H1 (cell line): Measurements from ENCODE around the gene ADGRL3. TPM values are rescaled to one million over a fixed set of nuclear protein-coding genes. Genes with fewer than 3 reads are reported as not detected.

ENCODE experiments used
- CTCF ChIA-PET: fragments of 300-600 bp; sonication (Branson Sonifier 250); formaldehyde crosslinking; loops from one replicate; lab custom pipeline; 2021; ENCODE audit not compliant: partially characterized antibody; lab: Charles Lee
- POLR2A ChIA-PET: fragments of 300-600 bp; sonication (Branson Sonifier 250); formaldehyde crosslinking; loops from one replicate; lab custom pipeline; 2021; ENCODE audit warnings: inconsistent platforms; ENCODE audit not compliant: partially characterized antibody; lab: Charles Lee
- DNase-seq, 2 experiments: peaks; one replicate each; pipeline versions ENCODE4 v3.0.0 to v3.0.0-alpha.2; 2010 to 2022; ENCODE audit warnings: low spot score in 2 of 2, low read depth in 1 of 2, mixed read lengths in 1 of 2
- FAIRE-seq: peaks from 2 replicates; lab custom pipeline; 2011; peaks lifted over from hg19 to GRCh38; lab: Jason Lieb, UNC
- H2AFZ ChIP-seq: 2 replicates; pipeline ENCODE4 v1.8.1; 2012; ENCODE audit warnings: low read length, inconsistent platforms
- H2AK5ac ChIP-seq: 2 replicates; pipeline ENCODE4 v1.6.1; 2013; ENCODE audit warnings: low read depth, low read length
- H2BK120ac ChIP-seq: replicated peaks from 2 replicates; pipeline ENCODE3; 2013; ENCODE audit warnings: low read depth, low read length, inconsistent platforms
- H2BK12ac ChIP-seq: 2 replicates; pipeline ENCODE4 v1.6.1; 2013; ENCODE audit warnings: low read depth, low read length
- H2BK15ac ChIP-seq: 2 replicates; pipeline ENCODE4 v1.6.1; 2013; ENCODE audit warnings: low read length
- H2BK20ac ChIP-seq: 2 replicates; pipeline ENCODE4 v1.6.1; 2013; ENCODE audit warnings: low read length
- H2BK5ac ChIP-seq: 2 replicates; pipeline ENCODE4 v1.6.1; 2013; ENCODE audit warnings: low read depth, low read length
- H3K14ac ChIP-seq: 2 replicates; pipeline ENCODE4 v1.6.1; 2013; ENCODE audit warnings: inconsistent platforms; ENCODE audit not compliant: insufficient read length
- H3K18ac ChIP-seq: 2 replicates; pipeline ENCODE4 v1.6.1; 2013; ENCODE audit warnings: low read length; ENCODE audit errors: extremely low read depth
- H3K23ac ChIP-seq: 2 replicates; pipeline ENCODE4 v1.6.1; 2013; ENCODE audit warnings: inconsistent platforms; ENCODE audit not compliant: insufficient read length
- H3K23me2 ChIP-seq: 2 replicates; pipeline ENCODE4 v1.6.1; 2013; ENCODE audit warnings: low read depth, low read length
- H3K27ac ChIP-seq: 2 replicates; pipeline ENCODE4 v1.6.1; 2011; ENCODE audit warnings: low read depth, low read length, inconsistent platforms
- H3K27me3 ChIP-seq, 4 experiments: replicated peaks in 1 of 4; 1 replicate in 1 of 4; 2 replicates in 3 of 4; pipeline versions ENCODE4 v1.6.1 to v1.8.1; 2011 to 2013; ENCODE audit warnings: low read length in 3 of 4, mild to moderate bottlenecking in 3 of 4, inconsistent platforms in 2 of 4, mixed read lengths in 2 of 4, moderate library complexity in 1 of 4; ENCODE audit not compliant: control insufficient read depth in 3 of 4, insufficient read depth in 3 of 4; ENCODE audit errors: extremely low read depth in 1 of 4
- H3K36me3 ChIP-seq, 4 experiments: 2 replicates each; pipeline versions ENCODE4 v1.6.1 to v1.8.1; 2011 to 2013; ENCODE audit warnings: mild to moderate bottlenecking in 4 of 4, low read length in 3 of 4, moderate library complexity in 2 of 4, control low read depth in 1 of 4, inconsistent platforms in 1 of 4; ENCODE audit not compliant: insufficient read depth in 4 of 4, control insufficient read depth in 2 of 4
- H3K4ac ChIP-seq: replicated peaks from 2 replicates; pipeline ENCODE3; 2013; ENCODE audit warnings: low read length, low read depth, mixed read lengths, inconsistent platforms; ENCODE audit not compliant: insufficient read length
- H3K4me1 ChIP-seq, 4 experiments: replicated peaks in 1 of 4; 1 replicate in 1 of 4; 2 replicates in 3 of 4; pipeline versions ENCODE4 v1.6.1 to v1.8.1; 2011 to 2013; ENCODE audit warnings: low read length in 3 of 4, inconsistent platforms in 2 of 4, mixed read lengths in 1 of 4; ENCODE audit not compliant: insufficient read depth in 4 of 4, control insufficient read depth in 3 of 4
- H3K4me2 ChIP-seq, 2 experiments: 2 replicates each; pipeline versions ENCODE4 v1.6.1 to v1.8.1; 2011 to 2013; ENCODE audit warnings: low read depth in 2 of 2, low read length in 2 of 2, control low read depth in 1 of 2, inconsistent platforms in 1 of 2, mild to moderate bottlenecking in 1 of 2; ENCODE audit not compliant: insufficient read depth in 1 of 2
- H3K4me3 ChIP-seq, 4 experiments: fragments of 200-600, 300-600 bp in 1 of 4; sonication (generic), shearing (Covaris generic), sonication (Bioruptor Twin) in 1 of 4; 2 replicates each; pipeline versions ENCODE4 v1.5.1 to v1.8.1; 2011 to 2016; ENCODE audit warnings: low read length in 4 of 4, low read depth in 3 of 4, control low read depth in 2 of 4, inconsistent platforms in 2 of 4, mild to moderate bottlenecking in 2 of 4, mixed read lengths in 1 of 4, moderate library complexity in 1 of 4; ENCODE audit not compliant: insufficient read depth in 2 of 4; ENCODE audit errors: extremely low read depth in 1 of 4
- H3K56ac ChIP-seq: replicated peaks from 2 replicates; pipeline ENCODE3; 2013; ENCODE audit warnings: low read depth, mild to moderate bottlenecking, mixed read lengths, low read length, inconsistent platforms; ENCODE audit not compliant: insufficient read length
- H3K79me1 ChIP-seq: 2 replicates; pipeline ENCODE4 v1.6.1; 2013; ENCODE audit warnings: low read depth, low read length, control low read depth
- H3K79me2 ChIP-seq, 2 experiments: 2 replicates each; pipeline versions ENCODE4 v1.6.1 to v1.8.1; 2012 to 2013; ENCODE audit warnings: low read length in 2 of 2, mild to moderate bottlenecking in 2 of 2, inconsistent platforms in 1 of 2; ENCODE audit not compliant: insufficient read depth in 2 of 2, control insufficient read depth in 1 of 2
- H3K9ac ChIP-seq, 4 experiments: replicated peaks in 1 of 4; 1 replicate in 1 of 4; 2 replicates in 3 of 4; pipeline versions ENCODE4 v1.6.1 to v1.8.1; 2011 to 2013; ENCODE audit warnings: low read depth in 3 of 4, low read length in 3 of 4, control low read depth in 2 of 4, mild to moderate bottlenecking in 2 of 4, moderate library complexity in 2 of 4, inconsistent platforms in 1 of 4; ENCODE audit errors: extremely low read depth in 1 of 4
- H3K9me3 ChIP-seq, 2 experiments: 2 replicates each; pipeline versions ENCODE4 v1.6.1 to v1.8.1; 2012 to 2013; ENCODE audit warnings: mild to moderate bottlenecking in 2 of 2, moderate library complexity in 2 of 2, control low read depth in 1 of 2, inconsistent platforms in 1 of 2, low read depth in 1 of 2, low read length in 1 of 2, mixed read lengths in 1 of 2; ENCODE audit not compliant: insufficient read depth in 2 of 2
- H4K20me1 ChIP-seq, 2 experiments: replicated peaks in 1 of 2; 2 replicates each; pipeline versions ENCODE3 to v1.8.1; 2011 to 2013; ENCODE audit warnings: inconsistent platforms in 2 of 2, low read length in 2 of 2, mild to moderate bottlenecking in 1 of 2; ENCODE audit not compliant: insufficient read depth in 2 of 2, control insufficient read depth in 1 of 2
- H4K5ac ChIP-seq: 2 replicates; pipeline ENCODE4 v1.6.1; 2013; ENCODE audit warnings: low read length, low read depth, mixed read lengths, inconsistent platforms; ENCODE audit not compliant: insufficient read length
- H4K8ac ChIP-seq: 2 replicates; pipeline ENCODE4 v1.8.0; 2013; ENCODE audit warnings: mild to moderate bottlenecking, moderate library complexity, low read length, inconsistent platforms; ENCODE audit not compliant: insufficient read depth; ENCODE audit errors: extremely low read depth
- H4K91ac ChIP-seq: replicated peaks from 2 replicates; pipeline ENCODE3; 2013; ENCODE audit warnings: low read length, mixed read lengths, inconsistent platforms; ENCODE audit not compliant: insufficient read length
- JUND ChIP-seq: IDR thresholded peaks from 2 replicates; pipeline ENCODE4 v1.6.1; 2011; ENCODE audit warnings: mild to moderate bottlenecking, improper control_type of control experiment, low read length
- WGBS, 2 experiments: shearing (Covaris generic) in 1 of 2; methylation state at CpG; one replicate each; pipeline versions ENCODE4 v1.1.6 to v1.1.7; 2013 to 2015; ENCODE audit warnings: low lambda C conversion rate in 2 of 2, mixed read lengths in 2 of 2, inconsistent platforms in 1 of 2, low coverage in 1 of 2, missing lambda C conversion rate in 1 of 2; ENCODE audit not compliant: insufficient replicate concordance in 2 of 2, insufficient coverage in 1 of 2, insufficient read length in 1 of 2; ENCODE audit errors: extremely low coverage in 1 of 2, missing lambda C conversion rate in 1 of 2; 5-methylcytosine and 5-hydroxymethylcytosine counted together
- polyA plus RNA-seq, 7 experiments: library from polyadenylated mRNA; depleted of rRNA in 3 of 7; stranded (reverse) in 5 of 7; unstranded in 2 of 7; fragments of >200 nt in 5 of 7; fragments of 200-250 nt in 2 of 7; gene quantifications; 1 replicate in 5 of 7; 2 replicates in 1 of 7; 4 replicates in 1 of 7; pipeline versions ENCODE4 v1.2.1 to v1.2.3, GENCODE V29; 2011 to 2013; ENCODE audit warnings: missing spikeins in 2 of 7, mixed read lengths in 2 of 7
- total RNA-seq: library from RNA; stranded (reverse); fragmentation: NEBNext Ultra II Directional; extraction: Animal tissue kit (Norgen Biotek cat#: 25700); gene quantifications from 2 replicates; pipeline ENCODE4 v1.2.1, GENCODE V29; 2021
- TF ChIP-seq, protein P1 (sequence below): IDR thresholded peaks from 2 replicates; pipeline ENCODE4 v1.6.1; 2011; ENCODE audit warnings: low read depth, mild to moderate bottlenecking, low read length; ENCODE audit not compliant: insufficient read depth

Gene ADGRL3
- total and polyA plus RNA-seq, 2 of the 8 experiments (the other 6 are each of a cell fraction or from before 2014, with no cell fraction given): 6.6 to 13.0 TPM

DNA sequence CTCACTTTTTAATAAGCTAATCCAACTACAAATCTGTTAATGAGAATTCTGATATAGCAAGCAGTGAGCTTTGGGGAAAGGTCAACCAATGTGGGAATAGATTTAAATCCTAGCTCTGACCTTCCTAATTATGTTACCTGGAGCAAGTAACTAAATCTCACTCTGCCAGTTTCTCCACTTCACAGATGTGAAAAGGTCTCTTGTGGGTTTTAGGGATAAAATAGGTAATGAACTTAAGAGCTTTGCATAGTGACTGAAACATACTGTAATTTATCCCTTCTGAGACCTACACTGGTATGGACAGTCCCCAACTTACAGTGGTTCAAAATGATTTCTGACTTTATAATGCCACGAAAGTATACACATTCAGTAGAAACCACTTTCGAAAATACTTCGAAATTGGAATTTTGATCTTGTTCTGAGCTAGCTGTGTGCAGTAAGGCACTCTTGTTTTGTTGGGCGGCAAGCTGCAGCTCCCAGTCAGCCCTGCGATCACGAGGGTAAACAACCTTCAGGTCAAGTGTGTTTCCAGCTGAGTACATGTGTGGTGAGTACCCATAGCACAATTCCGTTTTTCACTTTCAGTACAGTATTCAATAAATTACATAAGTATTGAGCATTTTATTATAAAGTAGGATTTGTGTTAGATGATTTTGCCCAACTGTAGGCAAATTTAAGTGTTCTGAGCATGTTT is 93.7 kb downstream of the ADGRL3 start:
- peaks cover 0 to 6% (median 2%) of the 10 kb centered on the region in 4 experiments; a peak in 2 of 7 replicates for H3K4me1 ChIP-seq
- no peak overlapping the region for H3K4me2 ChIP-seq
- no peak overlapping the region for H4K8ac ChIP-seq
- ChIA-PET POLR2A (interaction anchor here (1.0 to 1.5 kb wide), 3 partner anchors 10 to 24 kb away, joined by 3 to 4 read pairs (median 4); no protein-coding TSS in a partner anchor), CTCF (interaction anchor here (0.9 to 2.0 kb wide), 3 partner anchors 26 to 447 kb away, joined by 3 to 4 read pairs (median 3); no protein-coding TSS in a partner anchor)
- TF ChIP-seq JUND: no peak
- TF ChIP-seq, protein P1, sequence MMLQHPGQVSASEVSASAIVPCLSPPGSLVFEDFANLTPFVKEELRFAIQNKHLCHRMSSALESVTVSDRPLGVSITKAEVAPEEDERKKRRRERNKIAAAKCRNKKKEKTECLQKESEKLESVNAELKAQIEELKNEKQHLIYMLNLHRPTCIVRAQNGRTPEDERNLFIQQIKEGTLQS: no peak
- no peaks in the 10 kb centered on the region; the same call in 1 of the 2 replicates for H3K23me2 ChIP-seq
- no peak overlapping the region for H3K18ac ChIP-seq
- H3K4me3 ChIP-seq: no peak overlapping the region
- no peaks in the 10 kb centered on the region for H3K27me3 ChIP-seq
- H2AFZ ChIP-seq: no peak overlapping the region
- no peak overlapping the region for H2BK5ac ChIP-seq
- H3K9ac ChIP-seq: no peak overlapping the region
- no peaks in the 10 kb centered on the region for H4K20me1 ChIP-seq
- no peak overlapping the region for H2AK5ac ChIP-seq
- no peak overlapping the region for H2BK15ac ChIP-seq
- no peaks in the 10 kb centered on the region for H3K79me1 ChIP-seq
- H4K5ac ChIP-seq: no peak overlapping the region
- H3K56ac ChIP-seq: no peak overlapping the region
- no peak overlapping the region for H2BK20ac ChIP-seq
- no peak overlapping the region for H3K14ac ChIP-seq
- DNase-seq: no peak
- H3K79me2 ChIP-seq: 0 out of 4 replicates have a peak, but pooled peaks cover 0 to 6% of the 10 kb centered on the region in 2 experiments
- no peak overlapping the region for H3K23ac ChIP-seq
- H3K9me3 ChIP-seq: no peaks in the 10 kb centered on the region
- H3K27ac ChIP-seq: no peak overlapping the region
- no peak overlapping the region for H3K4ac ChIP-seq
- H2BK12ac ChIP-seq: no peak overlapping the region
- WGBS, 2 experiments: 71% methylated on average over 7 of the region's 7 CpGs; no CpG with 5 or more reads in 1 of the 2 experiments
- H2BK120ac ChIP-seq: no peak overlapping the region
- H3K36me3 ChIP-seq: no peaks in the 10 kb centered on the region; a peak in 1 of 8 replicates
- no peak for FAIRE-seq
- no peak overlapping the region for H4K91ac ChIP-seq
